Measurements from ENCODE around the gene HIVEP3. TPM values are rescaled to one million over a fixed set of nuclear protein-coding genes. Genes with fewer than 3 reads are reported as not detected.

The HIVEP3 gene
- polyA plus RNA-seq, 1 of the 3 experiments (the other 2 are of a cell fraction), result 6.4 TPM

DNA sequence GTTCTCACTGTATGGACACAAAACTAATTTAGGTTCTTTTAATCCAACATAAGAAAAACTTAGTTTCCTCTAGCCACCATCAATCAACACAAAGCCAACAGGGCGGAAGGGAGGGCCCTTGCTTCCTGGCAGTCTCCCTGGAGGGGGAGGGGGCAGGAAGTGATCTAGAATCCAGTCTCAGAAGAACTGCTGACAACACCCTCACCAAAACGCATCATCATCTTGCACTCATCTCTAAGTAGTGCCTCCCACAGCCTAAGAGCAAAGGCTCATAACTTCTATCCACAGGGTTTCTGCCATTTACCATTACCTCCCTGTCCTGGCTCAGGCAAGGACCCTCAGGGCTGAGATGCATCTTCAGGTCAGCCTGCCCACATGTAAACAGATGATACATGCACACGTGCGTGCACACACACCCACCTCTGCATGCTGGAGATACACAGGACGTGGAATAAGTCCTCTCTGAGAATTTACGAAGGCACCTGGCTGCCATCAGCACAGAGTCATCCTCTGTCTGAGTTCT is 20.5 kb downstream of the HIVEP3 start:
- Histone ChIP-seq H3K4me2 (0 out of 2 replicates have a peak overlapping the region, but pooled peaks have one; percentile 20), H3K27me3 (ENCODE audit: insufficient read depth) (no peaks in the 10 kb centered on the region), H3K4me1 (ENCODE audit: control insufficient read depth in 1 of 2, insufficient read depth in 2 of 2, low read depth in 1 of 2, low read length in 1 of 2) (peaks cover 10 to 44% of the 10 kb centered on the region in 2 experiments; a peak in 3 of 4 replicates), H3K36me3 (replicated peaks in 1 of 2; ENCODE audit: control insufficient read depth in 1 of 2, insufficient read depth in 2 of 2, low read length in 1 of 2) (no peaks in the 10 kb centered on the region), H3K79me2 (ENCODE audit: insufficient read depth) (peaks cover 20% of the 10 kb centered on the region), H3F3A (replicated peaks; ENCODE audit: insufficient read depth) (peaks cover 28% of the 10 kb centered on the region), H2AFZ (ENCODE audit: low read depth) (peak overlapping the region; percentile 52; the same call in 1 of the 2 replicates), H3K9me2 (no peaks in the 10 kb centered on the region), H3K9ac (no peak overlapping the region), H4K20me1 (ENCODE audit: insufficient read depth) (no peaks in the 10 kb centered on the region), H3K9me3 (no peaks in the 10 kb centered on the region), H3K27ac (ENCODE audit: low read depth in 2 of 2, low read length in 1 of 2) (peak overlapping the region in 1 of 2 experiments; percentile 40; a peak in 2 of 4 replicates), H3K4me3 (ENCODE audit: low read depth in 2 of 2, low read length in 1 of 2) (no peak overlapping the region)
- ChIA-PET POLR2A (no interaction called here), CTCF (no interaction called here)
- no peak for DNase-seq
- whole genome bisulfite sequencing (ENCODE audit: low lambda C conversion rate), result 76% methylated on average over 6 of the region's 6 CpGs
- TF ChIP-seq, protein P1, sequence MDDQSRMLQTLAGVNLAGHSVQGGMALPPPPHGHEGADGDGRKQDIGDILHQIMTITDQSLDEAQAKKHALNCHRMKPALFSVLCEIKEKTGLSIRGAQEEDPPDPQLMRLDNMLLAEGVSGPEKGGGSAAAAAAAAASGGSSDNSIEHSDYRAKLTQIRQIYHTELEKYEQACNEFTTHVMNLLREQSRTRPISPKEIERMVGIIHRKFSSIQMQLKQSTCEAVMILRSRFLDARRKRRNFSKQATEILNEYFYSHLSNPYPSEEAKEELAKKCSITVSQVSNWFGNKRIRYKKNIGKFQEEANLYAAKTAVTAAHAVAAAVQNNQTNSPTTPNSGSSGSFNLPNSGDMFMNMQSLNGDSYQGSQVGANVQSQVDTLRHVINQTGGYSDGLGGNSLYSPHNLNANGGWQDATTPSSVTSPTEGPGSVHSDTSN (IDR thresholded peaks at IDR 0.05), result peak; percentile 32; the same call in 1 of the 2 replicates
- no peak for TF ChIP-seq RXRA (IDR thresholded peaks at IDR 0.05; ENCODE audit: borderline replicate concordance, low read depth)

DNA sequence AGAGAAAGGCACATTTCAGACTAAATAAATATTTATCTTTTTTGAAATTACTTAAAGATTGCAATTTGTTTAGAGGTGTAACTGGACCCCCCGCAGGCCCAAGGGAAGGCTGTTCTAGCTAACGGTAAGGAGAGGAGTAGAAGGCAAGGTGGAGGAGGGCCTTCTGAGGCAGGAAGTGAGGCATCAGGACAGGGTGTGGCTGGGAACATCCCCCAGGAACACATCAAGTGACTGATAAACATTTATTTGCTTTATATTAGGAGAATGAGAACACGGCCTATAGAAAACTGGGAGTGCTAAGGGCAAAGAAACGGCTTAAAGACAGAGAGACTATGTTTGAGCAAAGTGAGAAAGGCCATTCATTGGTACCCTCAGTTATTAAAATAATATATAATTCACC is 23.2 kb downstream of the HIVEP3 start:
- no peaks in the 10 kb centered on the region for H3K27me3 ChIP-seq (ENCODE audit: insufficient read depth)
- no peak overlapping the region for H2AFZ ChIP-seq (ENCODE audit: low read depth)
- H3K79me2 ChIP-seq (ENCODE audit: insufficient read depth), result peaks cover 25% of the 10 kb centered on the region
- H3K9me2 ChIP-seq, result no peaks in the 10 kb centered on the region
- no peak overlapping the region for H3K4me3 ChIP-seq (ENCODE audit: low read depth in 2 of 2, low read length in 1 of 2)
- TF ChIP-seq RFX5 (IDR thresholded peaks at IDR 0.05; ENCODE audit: low read length) (no peak), NFIC (IDR thresholded peaks at IDR 0.05; ENCODE audit: borderline replicate concordance) (no peak), TAF1 (IDR thresholded peaks at IDR 0.05; ENCODE audit: borderline replicate concordance, low read depth, low read length) (no peak), TEAD4 (IDR thresholded peaks at IDR 0.05; ENCODE audit: borderline replicate concordance, insufficient read depth) (no peak), MXI1 (IDR thresholded peaks at IDR 0.05; ENCODE audit: low read depth, low read length) (no peak), SMC3 (IDR thresholded peaks at IDR 0.05; ENCODE audit: low read depth, low read length) (no peak)
- TF ChIP-seq, protein P2, sequence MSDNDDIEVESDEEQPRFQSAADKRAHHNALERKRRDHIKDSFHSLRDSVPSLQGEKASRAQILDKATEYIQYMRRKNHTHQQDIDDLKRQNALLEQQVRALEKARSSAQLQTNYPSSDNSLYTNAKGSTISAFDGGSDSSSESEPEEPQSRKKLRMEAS (IDR thresholded peaks at IDR 0.05; ENCODE audit: low read depth), result no peak
- TF ChIP-seq, protein P3, sequence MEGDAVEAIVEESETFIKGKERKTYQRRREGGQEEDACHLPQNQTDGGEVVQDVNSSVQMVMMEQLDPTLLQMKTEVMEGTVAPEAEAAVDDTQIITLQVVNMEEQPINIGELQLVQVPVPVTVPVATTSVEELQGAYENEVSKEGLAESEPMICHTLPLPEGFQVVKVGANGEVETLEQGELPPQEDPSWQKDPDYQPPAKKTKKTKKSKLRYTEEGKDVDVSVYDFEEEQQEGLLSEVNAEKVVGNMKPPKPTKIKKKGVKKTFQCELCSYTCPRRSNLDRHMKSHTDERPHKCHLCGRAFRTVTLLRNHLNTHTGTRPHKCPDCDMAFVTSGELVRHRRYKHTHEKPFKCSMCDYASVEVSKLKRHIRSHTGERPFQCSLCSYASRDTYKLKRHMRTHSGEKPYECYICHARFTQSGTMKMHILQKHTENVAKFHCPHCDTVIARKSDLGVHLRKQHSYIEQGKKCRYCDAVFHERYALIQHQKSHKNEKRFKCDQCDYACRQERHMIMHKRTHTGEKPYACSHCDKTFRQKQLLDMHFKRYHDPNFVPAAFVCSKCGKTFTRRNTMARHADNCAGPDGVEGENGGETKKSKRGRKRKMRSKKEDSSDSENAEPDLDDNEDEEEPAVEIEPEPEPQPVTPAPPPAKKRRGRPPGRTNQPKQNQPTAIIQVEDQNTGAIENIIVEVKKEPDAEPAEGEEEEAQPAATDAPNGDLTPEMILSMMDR (IDR thresholded peaks at IDR 0.05), result no peak
- no peaks in the 10 kb centered on the region for H3K9me3 ChIP-seq
- H3F3A ChIP-seq (replicated peaks; ENCODE audit: insufficient read depth), result peaks cover 10% of the 10 kb centered on the region
- peaks cover 17 to 26% of the 10 kb centered on the region in 2 experiments for H3K4me1 ChIP-seq (ENCODE audit: control insufficient read depth in 1 of 2, insufficient read depth in 2 of 2, low read depth in 1 of 2, low read length in 1 of 2)
- no peak overlapping the region for H3K9ac ChIP-seq
- H3K4me2 ChIP-seq, result no peak overlapping the region
- POLR2A ChIA-PET, result no interaction called here
- H4K20me1 ChIP-seq (ENCODE audit: insufficient read depth), result no peaks in the 10 kb centered on the region
- CTCF ChIA-PET, result interaction anchor here (1.3 to 1.4 kb wide), 2 partner anchors 18 to 23 kb away, joined by 3 read pairs; partner anchors contain the start of gene HIVEP3
- H3K36me3 ChIP-seq (replicated peaks in 1 of 2; ENCODE audit: control insufficient read depth in 1 of 2, insufficient read depth in 2 of 2, low read length in 1 of 2), result no peaks in the 10 kb centered on the region
- no peak overlapping the region for H3K27ac ChIP-seq (ENCODE audit: low read depth in 2 of 2, low read length in 1 of 2)
- DNase-seq, result no peak
- 87% methylated on average over 4 of the region's 4 CpGs for WGBS (ENCODE audit: low lambda C conversion rate)
